ENCODE measurements around the gene TSTD2. TPM values are rescaled to one million over a fixed set of nuclear protein-coding genes. Genes with fewer than 3 reads are reported as not detected.

TSTD2 gene
- total RNA-seq, 6 donors from 2014 or later = 10.4 to 26.0 (median 21.0) TPM

DNA sequence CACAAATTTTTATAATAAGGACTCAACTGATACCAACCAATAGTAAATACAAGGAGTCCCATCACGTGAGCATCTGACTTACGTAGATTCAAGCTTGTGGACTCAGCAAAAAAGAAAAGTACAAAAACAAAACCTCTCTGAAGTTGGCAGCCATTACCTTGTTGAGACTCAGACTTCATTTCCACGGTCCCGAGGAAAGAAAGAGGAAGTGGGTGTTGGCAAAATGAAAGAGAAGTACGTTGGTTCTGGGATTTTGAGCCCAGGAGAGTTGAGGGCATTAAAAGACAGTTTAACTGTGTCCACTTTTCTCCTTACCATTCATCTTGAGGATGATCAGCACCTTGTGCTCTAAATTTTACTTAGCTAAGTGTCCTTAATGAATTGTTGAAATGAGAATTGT is 27.2 kb upstream of the TSTD2 start:
- Histone ChIP-seq H3K27me3 (no peaks in the 10 kb centered on the region), H3K9me3 (no peaks in the 10 kb centered on the region), H3K27ac (no peak overlapping the region), H3K4me1 (no peaks in the 10 kb centered on the region), H3K4me3 (no peak overlapping the region), H3K36me3 (peaks cover 30 to 100% (median 54%) of the 10 kb centered on the region in 4 donors)
- 53 to 64% methylated on average over 5 of the region's 5 CpGs for WGBS, 2 donors
- ATAC-seq (ENCODE audit: low FRiP score in 2 of 2) = peak in 1 of 2 donors; percentile 44
- TF ChIP-seq, protein P1, sequence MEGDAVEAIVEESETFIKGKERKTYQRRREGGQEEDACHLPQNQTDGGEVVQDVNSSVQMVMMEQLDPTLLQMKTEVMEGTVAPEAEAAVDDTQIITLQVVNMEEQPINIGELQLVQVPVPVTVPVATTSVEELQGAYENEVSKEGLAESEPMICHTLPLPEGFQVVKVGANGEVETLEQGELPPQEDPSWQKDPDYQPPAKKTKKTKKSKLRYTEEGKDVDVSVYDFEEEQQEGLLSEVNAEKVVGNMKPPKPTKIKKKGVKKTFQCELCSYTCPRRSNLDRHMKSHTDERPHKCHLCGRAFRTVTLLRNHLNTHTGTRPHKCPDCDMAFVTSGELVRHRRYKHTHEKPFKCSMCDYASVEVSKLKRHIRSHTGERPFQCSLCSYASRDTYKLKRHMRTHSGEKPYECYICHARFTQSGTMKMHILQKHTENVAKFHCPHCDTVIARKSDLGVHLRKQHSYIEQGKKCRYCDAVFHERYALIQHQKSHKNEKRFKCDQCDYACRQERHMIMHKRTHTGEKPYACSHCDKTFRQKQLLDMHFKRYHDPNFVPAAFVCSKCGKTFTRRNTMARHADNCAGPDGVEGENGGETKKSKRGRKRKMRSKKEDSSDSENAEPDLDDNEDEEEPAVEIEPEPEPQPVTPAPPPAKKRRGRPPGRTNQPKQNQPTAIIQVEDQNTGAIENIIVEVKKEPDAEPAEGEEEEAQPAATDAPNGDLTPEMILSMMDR (IDR thresholded peaks at IDR 0.05) = no peak
- TF ChIP-seq POLR2AphosphoS5 (IDR thresholded peaks at IDR 0.05) (no peak), EP300 (IDR thresholded peaks at IDR 0.05) (no peak), POLR2A (IDR thresholded peaks at IDR 0.05) (no peak)
- DNase-seq = no peak

DNA sequence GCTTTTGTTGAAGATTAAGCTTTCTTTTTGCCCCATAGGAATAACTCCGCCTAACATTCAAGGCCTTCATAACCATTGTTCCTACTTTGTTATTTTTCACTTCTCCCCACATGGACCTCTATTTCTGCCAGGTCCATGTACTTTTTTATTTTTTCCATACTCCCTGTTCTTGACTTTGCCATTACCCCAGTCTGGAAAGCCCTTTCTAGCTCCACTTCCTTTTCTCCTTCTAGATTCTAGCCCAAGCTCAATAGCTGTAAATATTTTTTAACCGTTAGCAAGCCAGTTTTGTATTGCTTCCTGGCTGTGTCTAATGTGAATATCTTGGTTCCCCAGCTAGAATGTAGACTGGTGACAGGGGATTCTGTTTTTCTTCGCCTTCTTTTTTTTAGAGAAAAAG is 26.6 kb upstream of the TSTD2 start:
- H3K4me3 ChIP-seq = no peak overlapping the region
- 67 to 93% methylated on average over 3 of the region's 3 CpGs for WGBS, 2 donors
- no peaks in the 10 kb centered on the region for H3K4me1 ChIP-seq
- H3K9me3 ChIP-seq = no peaks in the 10 kb centered on the region
- no peak overlapping the region for H3K27ac ChIP-seq
- DNase-seq (no peak), ATAC-seq (ENCODE audit: low FRiP score in 2 of 2) (no peak)
- TF ChIP-seq EP300 (IDR thresholded peaks at IDR 0.05) = no peak
- TF ChIP-seq, protein P1 (IDR thresholded peaks at IDR 0.05) = no peak
- no peak for TF ChIP-seq POLR2A (IDR thresholded peaks at IDR 0.05)
- TF ChIP-seq POLR2AphosphoS5 (IDR thresholded peaks at IDR 0.05) = no peak
- no peaks in the 10 kb centered on the region for H3K27me3 ChIP-seq
- H3K36me3 ChIP-seq = peaks cover 25 to 100% (median 57%) of the 10 kb centered on the region in 4 donors

DNA sequence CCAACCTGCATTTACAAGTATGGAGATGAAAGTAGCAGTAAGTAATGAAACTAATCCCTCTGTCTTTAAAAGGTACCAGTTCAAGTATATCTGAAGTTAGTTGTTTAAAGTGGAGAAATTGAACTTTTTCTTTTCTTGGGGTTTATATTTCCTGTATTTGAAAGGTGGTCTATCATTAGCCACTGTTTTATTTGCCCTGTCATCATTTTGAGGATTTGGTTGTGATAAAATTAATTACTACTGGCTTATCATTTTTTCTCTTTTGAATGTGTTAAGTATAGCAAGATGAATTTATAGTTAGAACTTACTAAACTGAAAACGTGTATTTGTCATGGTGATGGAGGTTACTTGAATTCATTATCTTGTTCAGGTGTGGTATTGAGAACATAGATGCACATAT is 25.5 kb upstream of the TSTD2 start:
- TF ChIP-seq, protein P1 (IDR thresholded peaks at IDR 0.05) = no peak
- no peak for TF ChIP-seq POLR2AphosphoS5 (IDR thresholded peaks at IDR 0.05)
- TF ChIP-seq EP300 (IDR thresholded peaks at IDR 0.05) = no peak
- no peak for TF ChIP-seq POLR2A (IDR thresholded peaks at IDR 0.05)
- H3K4me1 ChIP-seq = no peaks in the 10 kb centered on the region
- H3K4me3 ChIP-seq = no peak overlapping the region
- DNase-seq (no peak), ATAC-seq (ENCODE audit: low FRiP score in 2 of 2) (no peak)
- H3K27me3 ChIP-seq = no peaks in the 10 kb centered on the region
- H3K36me3 ChIP-seq = peaks cover 21 to 100% (median 57%) of the 10 kb centered on the region in 4 donors
- H3K9me3 ChIP-seq = no peaks in the 10 kb centered on the region
- WGBS, 2 donors = 80 to 90% methylated on average over 1 of the region's 1 CpG
- H3K27ac ChIP-seq = no peak overlapping the region

DNA sequence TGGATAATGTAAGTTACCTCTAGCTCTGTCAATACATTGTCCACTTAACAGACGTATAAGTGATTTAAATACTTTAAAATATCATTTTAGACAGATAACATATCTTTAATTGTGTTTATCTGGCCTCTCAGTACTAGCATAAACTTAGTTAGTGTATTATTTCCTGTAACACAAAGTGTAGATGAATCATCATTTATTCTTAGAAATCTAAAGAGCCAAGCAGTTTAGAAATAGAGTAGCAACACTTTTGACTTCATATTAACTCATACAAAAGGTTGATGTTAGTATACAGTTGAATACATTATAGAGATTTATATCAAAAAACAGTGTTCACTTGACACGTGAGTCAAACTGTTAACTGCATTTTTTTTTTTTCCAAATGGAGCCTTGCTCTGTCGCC is 18.5 kb upstream of the TSTD2 start:
- Histone ChIP-seq H3K27ac (no peak overlapping the region), H3K9me3 (no peaks in the 10 kb centered on the region), H3K4me3 (no peak overlapping the region), H3K4me1 (peaks cover 0 to 5% (median 0%) of the 10 kb centered on the region in 4 donors), H3K36me3 (peaks cover 30 to 93% (median 36%) of the 10 kb centered on the region in 4 donors), H3K27me3 (no peaks in the 10 kb centered on the region)
- ATAC-seq (ENCODE audit: low FRiP score in 2 of 2) (no peak), DNase-seq (no peak)
- 71 to 74% methylated on average over 3 of the region's 3 CpGs for WGBS, 2 donors
- TF ChIP-seq POLR2A (IDR thresholded peaks at IDR 0.05) (no peak), POLR2AphosphoS5 (IDR thresholded peaks at IDR 0.05) (no peak), EP300 (IDR thresholded peaks at IDR 0.05) (no peak)
- TF ChIP-seq, protein P1 (IDR thresholded peaks at IDR 0.05) = no peak

DNA sequence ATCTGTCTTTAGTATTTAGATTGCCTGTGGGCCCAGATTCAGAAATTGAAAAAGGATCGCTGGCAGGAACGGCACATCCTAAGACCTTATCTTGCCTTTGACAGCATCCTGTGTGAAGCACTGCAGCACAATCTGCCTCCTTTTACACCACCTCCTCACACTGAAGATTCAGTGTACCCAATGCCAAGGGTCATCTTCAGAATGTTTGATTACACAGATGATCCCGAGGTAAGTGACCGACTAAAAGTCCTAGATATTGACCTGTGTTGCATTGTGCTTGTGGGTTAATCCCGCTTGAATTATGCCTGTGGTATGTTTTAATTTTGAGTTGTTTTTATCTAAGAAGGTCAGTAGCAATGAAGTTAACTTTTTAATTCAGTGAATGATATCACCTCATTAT is 14.8 kb upstream of the TSTD2 start:
- TF ChIP-seq EP300 (IDR thresholded peaks at IDR 0.05) = no peak
- no peak for TF ChIP-seq POLR2AphosphoS5 (IDR thresholded peaks at IDR 0.05)
- TF ChIP-seq POLR2A (IDR thresholded peaks at IDR 0.05) = no peak
- TF ChIP-seq, protein P1 (IDR thresholded peaks at IDR 0.05) = no peak
- Histone ChIP-seq H3K4me1 (peaks cover 0 to 5% (median 0%) of the 10 kb centered on the region in 4 donors), H3K9me3 (no peaks in the 10 kb centered on the region), H3K27me3 (no peaks in the 10 kb centered on the region), H3K36me3 (peaks cover 14 to 91% (median 24%) of the 10 kb centered on the region in 4 donors), H3K27ac (no peak overlapping the region), H3K4me3 (no peak overlapping the region)
- DNase-seq = no peak
- 91 to 93% methylated on average over 5 of the region's 5 CpGs for WGBS, 2 donors
- no peak for ATAC-seq (ENCODE audit: low FRiP score in 2 of 2)
